CD4-positive, CD25-positive, alpha-beta regulatory T cell (primary cell): Measurements from ENCODE around the gene NR1D1. TPM values are rescaled to one million over a fixed set of nuclear protein-coding genes. Genes with fewer than 3 reads are reported as not detected.
A peak's percentile ranks its signal among the peaks of the same experiment; 100 is the strongest.

Experiments used
- ATAC-seq, 2 donors: fragments of 150-1000 bp; cut with Tn5 transposase; one replicate each; pipeline ENCODE4 v1.10.0; 2021; ENCODE audit warnings: low read depth in 2 of 2, moderate number of reproducible peaks in 2 of 2, moderate library complexity in 1 of 2
- DNase-seq, 3 donors: peaks; one replicate each; pipeline versions ENCODE4 v3.0.0 to v3.0.0-alpha.2; 2012 to 2022; ENCODE audit warnings: mixed read lengths in 1 of 3
- H3K27ac ChIP-seq: one replicate; pipeline ENCODE4 v1.7.0; 2013; ENCODE audit warnings: mild to moderate bottlenecking, low read length; ENCODE audit not compliant: insufficient read depth, poor library complexity, severe bottlenecking
- H3K27me3 ChIP-seq: one replicate; pipeline ENCODE4 v1.7.0; 2013; ENCODE audit warnings: low read length; ENCODE audit not compliant: control insufficient read depth, insufficient read depth
- H3K36me3 ChIP-seq: one replicate; pipeline ENCODE4 v1.7.0; 2013; ENCODE audit warnings: mild to moderate bottlenecking, low read length, moderate library complexity; ENCODE audit not compliant: control insufficient read depth, insufficient read depth
- H3K4me1 ChIP-seq: 2 replicates; pipeline ENCODE4 v1.7.0; 2013; ENCODE audit warnings: mild to moderate bottlenecking, low read length; ENCODE audit not compliant: insufficient read depth, control insufficient read depth, poor library complexity, severe bottlenecking
- H3K4me3 ChIP-seq: one replicate; pipeline ENCODE4 v1.7.0; 2013; ENCODE audit warnings: low read depth, mild to moderate bottlenecking, low read length, moderate library complexity
- H3K9me3 ChIP-seq, 2 experiments: 1 replicate in 1 of 2; 2 replicates in 1 of 2; pipeline ENCODE4 v1.7.0; 2013; ENCODE audit warnings: low read length in 2 of 2, mild to moderate bottlenecking in 1 of 2, moderate library complexity in 1 of 2; ENCODE audit not compliant: control insufficient read depth in 2 of 2
- H3K27ac Mint-ChIP-seq, 3 donors: one replicate each; pipeline ENCODE4 v1.8.0; 2020 to 2022; ENCODE audit warnings: mild to moderate bottlenecking in 3 of 3, mixed read lengths in 3 of 3, moderate library complexity in 2 of 3
- H3K27me3 Mint-ChIP-seq: one replicate; pipeline ENCODE4 v1.8.0; 2022; ENCODE audit warnings: mild to moderate bottlenecking, mixed read lengths
- H3K36me3 Mint-ChIP-seq: one replicate; pipeline ENCODE4 v1.8.0; 2020; ENCODE audit warnings: mixed read lengths
- H3K4me1 Mint-ChIP-seq, 4 donors: one replicate each; pipeline ENCODE4 v1.8.0; 2020 to 2022; ENCODE audit warnings: mixed read lengths in 4 of 4, mild to moderate bottlenecking in 1 of 4
- H3K4me3 Mint-ChIP-seq, 4 donors: one replicate each; pipeline ENCODE4 v1.8.0; 2020 to 2022; ENCODE audit warnings: mild to moderate bottlenecking in 4 of 4, mixed read lengths in 4 of 4, moderate library complexity in 3 of 4
- H3K9me3 Mint-ChIP-seq, 7 donors: one replicate each; pipeline ENCODE4 v1.8.0; 2020 to 2022; ENCODE audit warnings: mixed read lengths in 7 of 7, mild to moderate bottlenecking in 3 of 7, moderate library complexity in 2 of 7
- polyA plus RNA-seq, 4 donors: library from polyadenylated mRNA; unstranded; fragments of 300-500 nt; fragmentation: Illumina TruSeq; gene quantifications; one replicate each; pipeline ENCODE4 v1.2.3, GENCODE V29; 2021
- total RNA-seq: library from RNA; stranded (reverse); gene quantifications from one replicate; pipeline ENCODE4 v1.2.3, GENCODE V29; 2022

NR1D1 gene
- total and polyA plus RNA-seq, 5 donors from 2014 or later: 4.9 to 29.5 (median 6.7) TPM

- Histone ChIP-seq H3K4me1 (peaks cover 92% of the 10 kb centered on the region), H3K4me3 (peak overlapping the region; percentile 89), H3K27ac (peak overlapping the region; percentile 99), H3K27me3 (no peaks in the 10 kb centered on the region), H3K9me3 (no peaks in the 10 kb centered on the region), H3K36me3 (peaks cover 22% of the 10 kb centered on the region)
- ATAC-seq: peak; percentile 76 to 79
- H3K4me3 Mint-ChIP-seq: peak overlapping the region; percentile 89 to 98 (median 97)
- H3K36me3 Mint-ChIP-seq: peaks cover 19% of the 10 kb centered on the region
- H3K27ac Mint-ChIP-seq: peak overlapping the region; percentile 88 to 97 (median 97)
- H3K27me3 Mint-ChIP-seq: no peaks in the 10 kb centered on the region
- peaks cover 0 to 94% (median 61%) of the 10 kb centered on the region in 4 donors for H3K4me1 Mint-ChIP-seq
- DNase-seq: peak; percentile 99 to 100 (median 99)
- no peaks in the 10 kb centered on the region for H3K9me3 Mint-ChIP-seq
Observed at GRCh38 chr17:40098846-40099618, 1.4 kb downstream of the NR1D1 start.

DNA sequence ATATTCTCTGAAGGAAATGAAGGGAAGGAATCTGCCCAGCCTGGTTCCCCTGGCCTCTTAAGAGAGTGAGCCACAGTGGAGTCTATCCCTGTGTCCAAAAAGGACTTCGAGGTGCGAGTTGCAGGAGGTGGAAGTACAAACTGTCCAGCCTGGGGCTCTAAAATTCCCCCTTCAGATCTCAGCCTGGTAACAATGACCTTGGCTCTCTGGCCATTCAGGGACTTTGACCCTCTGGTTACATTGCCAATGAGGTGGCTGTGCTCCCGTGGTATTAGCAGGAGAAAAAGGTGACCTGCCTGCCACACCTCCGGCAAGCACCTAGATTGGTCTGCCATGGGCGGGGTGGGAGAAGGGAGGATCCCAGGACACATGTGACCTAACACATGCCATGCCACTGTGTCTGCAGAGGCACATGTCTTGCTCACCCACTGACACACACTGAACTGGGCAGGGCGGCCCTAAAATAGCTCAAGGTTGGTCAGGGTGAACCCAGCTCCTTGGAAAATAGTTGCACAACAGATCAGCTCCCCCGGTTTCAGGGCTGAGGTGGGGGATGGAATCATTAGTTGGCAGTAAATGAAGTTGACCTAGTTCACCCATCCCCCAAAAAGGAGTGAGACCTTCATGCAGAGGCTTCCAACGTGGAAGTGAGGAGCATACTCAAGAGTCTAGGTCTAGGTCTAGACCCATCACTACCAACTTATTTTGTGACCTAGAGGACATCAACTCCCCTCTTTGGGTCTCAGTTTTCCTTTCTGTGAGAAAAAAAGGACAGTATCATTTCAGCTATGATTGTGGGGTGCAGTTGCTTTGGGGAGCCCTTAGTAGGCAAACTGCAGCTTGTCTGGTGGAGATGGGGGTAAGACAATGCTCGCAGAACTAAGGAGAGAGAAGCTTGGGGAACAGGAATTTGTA is 2.2 kb downstream of the NR1D1 start:
- Histone ChIP-seq H3K36me3 (peaks cover 30% of the 10 kb centered on the region), H3K27me3 (no peaks in the 10 kb centered on the region), H3K4me1 (peaks cover 88% of the 10 kb centered on the region), H3K4me3 (peak overlapping the region; percentile 86), H3K9me3 (no peaks in the 10 kb centered on the region), H3K27ac (peak overlapping the region; percentile 99)
- no peak for ATAC-seq
- Mint-ChIP-seq H3K36me3 (peaks cover 27% of the 10 kb centered on the region), H3K4me3 (peak overlapping the region; percentile 89 to 98 (median 97)), H3K4me1 (peaks cover 0 to 94% (median 56%) of the 10 kb centered on the region in 4 donors), H3K9me3 (no peaks in the 10 kb centered on the region), H3K27me3 (no peaks in the 10 kb centered on the region), H3K27ac (peak overlapping the region; percentile 88 to 97 (median 97))
- peak in 1 of 3 donors; percentile 19 for DNase-seq

DNA sequence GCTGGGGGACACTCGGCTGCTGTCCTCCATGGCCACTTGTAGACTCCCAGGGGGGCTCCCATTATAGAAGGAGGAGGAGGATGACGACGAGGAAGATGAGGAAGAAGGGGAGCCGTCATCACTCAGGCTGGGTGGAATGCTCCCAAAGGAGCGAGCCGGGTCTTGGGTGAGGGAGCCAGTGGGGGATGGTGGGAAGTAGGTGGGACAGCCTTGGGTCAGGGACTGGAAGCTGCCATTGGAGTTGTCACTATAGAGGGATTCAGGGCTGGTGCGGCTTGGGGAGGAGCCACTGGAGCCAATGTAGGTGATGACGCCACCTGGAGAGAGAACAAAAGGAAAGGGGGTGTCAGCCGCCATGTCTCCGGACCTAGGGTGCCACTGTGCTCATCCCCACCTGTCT is 3.3 kb downstream of the NR1D1 start:
- Histone ChIP-seq H3K27me3 (no peaks in the 10 kb centered on the region), H3K36me3 (peaks cover 38% of the 10 kb centered on the region), H3K27ac (peak overlapping the region; percentile 99), H3K4me1 (peaks cover 81% of the 10 kb centered on the region), H3K9me3 (no peaks in the 10 kb centered on the region), H3K4me3 (peak overlapping the region; percentile 86)
- Mint-ChIP-seq H3K9me3 (no peaks in the 10 kb centered on the region), H3K36me3 (peaks cover 27% of the 10 kb centered on the region), H3K27me3 (no peaks in the 10 kb centered on the region), H3K4me3 (peak overlapping the region; percentile 89 to 98 (median 95)), H3K27ac (peak overlapping the region; percentile 88 to 97 (median 97)), H3K4me1 (peaks cover 0 to 87% (median 55%) of the 10 kb centered on the region in 4 donors)
- no peak for DNase-seq
- no peak for ATAC-seq

- Histone ChIP-seq H3K27ac (peak overlapping the region; percentile 99), H3K4me1 (peaks cover 74% of the 10 kb centered on the region), H3K9me3 (no peaks in the 10 kb centered on the region), H3K27me3 (no peaks in the 10 kb centered on the region), H3K4me3 (peak overlapping the region; percentile 86), H3K36me3 (peaks cover 38% of the 10 kb centered on the region)
- Mint-ChIP-seq H3K27me3 (no peaks in the 10 kb centered on the region), H3K27ac (peak overlapping the region; percentile 88 to 97 (median 96)), H3K36me3 (peaks cover 27% of the 10 kb centered on the region), H3K9me3 (no peaks in the 10 kb centered on the region), H3K4me1 (peaks cover 0 to 82% (median 49%) of the 10 kb centered on the region in 4 donors), H3K4me3 (peak overlapping the region; percentile 89 to 98 (median 95))
- DNase-seq: peak; percentile 86 to 98 (median 86)
- peak; percentile 30 to 38 for ATAC-seq
Observed at GRCh38 chr17:40095944-40096791, 4.2 kb downstream of the NR1D1 start.

DNA sequence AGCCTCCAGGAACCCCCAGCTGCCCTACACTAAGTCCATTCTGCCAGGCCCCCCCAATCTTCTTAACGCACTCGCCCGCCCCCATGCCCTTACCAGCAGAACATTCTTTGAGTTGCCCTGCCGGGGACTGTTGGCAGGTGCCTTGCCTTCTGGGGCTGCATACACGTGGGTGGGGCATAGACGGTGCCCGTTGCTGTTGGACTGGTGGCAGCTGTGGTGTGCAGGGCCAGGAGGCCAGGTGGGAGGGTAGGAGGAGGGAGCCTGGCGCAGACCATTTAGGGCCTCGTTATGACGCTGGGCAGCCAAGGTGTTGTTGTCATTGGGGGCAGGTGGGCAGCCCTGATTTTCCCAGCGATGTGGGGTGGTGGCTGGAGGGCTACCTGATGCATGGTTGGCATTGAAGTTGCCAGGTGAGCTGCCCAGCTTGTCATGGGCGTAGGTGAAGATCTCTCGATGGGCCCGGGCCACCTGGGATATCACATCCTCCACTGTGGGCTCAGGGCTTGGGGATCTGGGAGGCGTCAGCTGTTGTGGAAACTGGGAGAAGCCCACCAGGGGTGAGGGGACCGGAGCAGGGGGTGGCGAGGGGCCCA is 4.9 kb downstream of the NR1D1 start:
- peaks cover 38% of the 10 kb centered on the region for H3K36me3 ChIP-seq
- Mint-ChIP-seq H3K4me1 (peaks cover 0 to 76% (median 43%) of the 10 kb centered on the region in 4 donors), H3K9me3 (no peaks in the 10 kb centered on the region), H3K27me3 (no peaks in the 10 kb centered on the region), H3K4me3 (peak overlapping the region; percentile 89 to 98 (median 95)), H3K36me3 (peaks cover 27% of the 10 kb centered on the region), H3K27ac (peak overlapping the region; percentile 88 to 97 (median 96))
- DNase-seq (peak in 1 of 3 donors; percentile 38), ATAC-seq (no peak)
- no peaks in the 10 kb centered on the region for H3K27me3 ChIP-seq
- H3K27ac ChIP-seq: peak overlapping the region; percentile 99
- H3K9me3 ChIP-seq: no peaks in the 10 kb centered on the region
- peaks cover 66% of the 10 kb centered on the region for H3K4me1 ChIP-seq
- no peak overlapping the region for H3K4me3 ChIP-seq

DNA sequence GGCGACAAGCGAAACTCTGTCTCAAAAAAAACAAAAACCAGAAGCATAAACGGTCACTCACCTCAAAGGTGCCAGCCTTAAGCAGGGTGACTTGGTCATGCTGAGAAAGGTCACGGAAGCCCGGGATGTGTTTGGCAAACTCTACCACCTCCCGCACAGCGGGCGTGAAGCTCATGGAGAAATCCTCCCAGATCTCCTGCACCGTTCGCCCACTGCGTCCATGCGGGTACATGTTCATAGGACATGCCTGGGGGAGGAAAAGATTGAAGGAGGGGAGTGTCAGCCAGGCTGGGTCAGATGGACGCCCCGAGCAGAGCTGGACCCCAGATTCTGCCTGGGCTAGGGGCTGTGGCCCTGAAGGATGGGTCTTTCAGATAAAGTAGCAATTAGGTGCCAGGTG is 5.5 kb downstream of the NR1D1 start:
- H3K27me3 Mint-ChIP-seq: no peaks in the 10 kb centered on the region
- H3K27ac ChIP-seq: peak overlapping the region; percentile 99
- H3K9me3 Mint-ChIP-seq: no peaks in the 10 kb centered on the region
- H3K4me3 Mint-ChIP-seq: peak overlapping the region; percentile 26 to 97 (median 76)
- H3K4me1 Mint-ChIP-seq: peaks cover 0 to 76% (median 41%) of the 10 kb centered on the region in 4 donors
- H3K36me3 Mint-ChIP-seq: peaks cover 28% of the 10 kb centered on the region
- DNase-seq (no peak), ATAC-seq (no peak)
- peaks cover 61% of the 10 kb centered on the region for H3K4me1 ChIP-seq
- H3K27ac Mint-ChIP-seq: peak overlapping the region; percentile 42 to 97 (median 88)
- peaks cover 43% of the 10 kb centered on the region for H3K36me3 ChIP-seq
- H3K9me3 ChIP-seq: no peaks in the 10 kb centered on the region
- no peak overlapping the region for H3K4me3 ChIP-seq
- no peaks in the 10 kb centered on the region for H3K27me3 ChIP-seq
